Keratinocyte (primary cell): ENCODE measurements around the gene CNTRL. TPM values are rescaled to one million over a fixed set of nuclear protein-coding genes. Genes with fewer than 3 reads are reported as not detected.

Experiments
- DNase-seq: peaks from one replicate; pipeline ENCODE4 v3.0.0-alpha.2; 2011; ENCODE audit warnings: low read depth, missing footprints, low spot score
- FAIRE-seq: peaks from 2 replicates; lab custom pipeline; 2011; peaks lifted over from hg19 to GRCh38; lab: Jason Lieb, UNC
- H2AFZ ChIP-seq: 2 replicates; pipeline ENCODE4 v1.6.0; 2012; ENCODE audit warnings: low read length, control low read depth, inconsistent platforms; ENCODE audit not compliant: control insufficient read depth
- H3K27ac ChIP-seq: 2 replicates; pipeline ENCODE4 v1.5.1; 2011; ENCODE audit warnings: low read length; ENCODE audit not compliant: control insufficient read depth, insufficient read depth
- H3K27me3 ChIP-seq: 3 replicates; pipeline ENCODE4 v1.6.0; 2011; ENCODE audit warnings: low read length; ENCODE audit not compliant: control insufficient read depth, insufficient read depth; ENCODE audit errors: extremely low read depth
- H3K36me3 ChIP-seq, 2 experiments: 2 replicates in 1 of 2; 3 replicates in 1 of 2; pipeline ENCODE4 v1.5.1; 2011; ENCODE audit warnings: low read length in 2 of 2, mild to moderate bottlenecking in 1 of 2; ENCODE audit not compliant: control insufficient read depth in 2 of 2, insufficient read depth in 2 of 2; ENCODE audit errors: extremely low read depth in 1 of 2
- H3K4me1 ChIP-seq: 3 replicates; pipeline ENCODE4 v1.5.1; 2011; ENCODE audit warnings: low read length; ENCODE audit not compliant: control insufficient read depth, insufficient read depth; ENCODE audit errors: extremely low read depth
- H3K4me2 ChIP-seq: 3 replicates; pipeline ENCODE4 v1.6.0; 2011; ENCODE audit warnings: low read depth, low read length; ENCODE audit not compliant: control insufficient read depth, insufficient read depth; ENCODE audit errors: extremely low read depth
- H3K4me3 ChIP-seq, 3 experiments: fragments of 200-600 bp in 1 of 3; sonication (generic) in 1 of 3; 2 replicates in 2 of 3; 3 replicates in 1 of 3; pipeline ENCODE4 v1.5.1; 2011 to 2016; ENCODE audit warnings: low read length in 3 of 3, mild to moderate bottlenecking in 3 of 3, control low read depth in 2 of 3, inconsistent platforms in 1 of 3, low read depth in 1 of 3, mixed read lengths in 1 of 3, mixed run types in 1 of 3, moderate library complexity in 1 of 3; ENCODE audit not compliant: control insufficient read depth in 2 of 3, insufficient read depth in 2 of 3; ENCODE audit errors: extremely low read depth in 1 of 3
- H3K79me2 ChIP-seq: 2 replicates; pipeline ENCODE4 v1.6.0; 2012; ENCODE audit warnings: low read length; ENCODE audit not compliant: control insufficient read depth, insufficient read depth
- H3K9ac ChIP-seq: 3 replicates; pipeline ENCODE4 v1.6.0; 2011; ENCODE audit warnings: low read length; ENCODE audit not compliant: control insufficient read depth, insufficient read depth; ENCODE audit errors: extremely low read depth
- H3K9me1 ChIP-seq: 3 replicates; pipeline ENCODE4 v1.6.0; 2011; ENCODE audit warnings: low read length; ENCODE audit not compliant: control insufficient read depth, insufficient read depth; ENCODE audit errors: extremely low read depth
- H3K9me3 ChIP-seq: 2 replicates; pipeline ENCODE4 v1.5.1; 2012; ENCODE audit warnings: low read depth, low read length; ENCODE audit not compliant: control insufficient read depth
- H4K20me1 ChIP-seq: 3 replicates; pipeline ENCODE4 v1.6.0; 2011; ENCODE audit warnings: low read length; ENCODE audit not compliant: control insufficient read depth, insufficient read depth; ENCODE audit errors: extremely low read depth
- EZH2 ChIP-seq: IDR thresholded peaks from one replicate; pipeline ENCODE4 v1.6.1; 2012; ENCODE audit warnings: inconsistent platforms, mild to moderate bottlenecking, low read length, moderate library complexity
- dilution Hi-C: fragments of 300-500 bp; cut with MboI; formaldehyde crosslinking; loops from one replicate; pipeline ENCODE4 v1.7.0; 2020; ENCODE audit warnings: low sequenced_read_pairs; ENCODE audit not compliant: extremely low pct_ligation_motif_present
- polyA plus RNA-seq, 5 experiments: library from polyadenylated mRNA; depleted of rRNA in 3 of 5; stranded (reverse) in 3 of 5; stranded (forward) in 1 of 5; unstranded in 1 of 5; fragments of >200 nt; gene quantifications; 1 replicate in 1 of 5; 2 replicates in 3 of 5; 3 replicates in 1 of 5; pipeline versions ENCODE4 v1.2.1 to v1.2.3, GENCODE V29; 2011 to 2012; ENCODE audit warnings: missing spikeins in 2 of 5, low read depth in 1 of 5, low replicate concordance in 1 of 5
- TF ChIP-seq, protein P1 (sequence below), 3 experiments: IDR thresholded peaks in 1 of 3; conservative IDR thresholded peaks in 1 of 3; optimal IDR thresholded peaks in 1 of 3; 2 replicates in 2 of 3; 3 replicates in 1 of 3; pipeline versions ENCODE3 to v1.5.1; 2011; ENCODE audit warnings: low read length in 3 of 3, mild to moderate bottlenecking in 3 of 3, moderate library complexity in 2 of 3, control low read depth in 1 of 3, inconsistent platforms in 1 of 3; ENCODE audit not compliant: insufficient read depth in 2 of 3; ENCODE audit errors: extremely low read depth in 1 of 3

The CNTRL gene
- polyA plus RNA-seq, 1 donor (not counting 4 experiments of a cell fraction or from before 2014, with no cell fraction given): 5.3 TPM

DNA sequence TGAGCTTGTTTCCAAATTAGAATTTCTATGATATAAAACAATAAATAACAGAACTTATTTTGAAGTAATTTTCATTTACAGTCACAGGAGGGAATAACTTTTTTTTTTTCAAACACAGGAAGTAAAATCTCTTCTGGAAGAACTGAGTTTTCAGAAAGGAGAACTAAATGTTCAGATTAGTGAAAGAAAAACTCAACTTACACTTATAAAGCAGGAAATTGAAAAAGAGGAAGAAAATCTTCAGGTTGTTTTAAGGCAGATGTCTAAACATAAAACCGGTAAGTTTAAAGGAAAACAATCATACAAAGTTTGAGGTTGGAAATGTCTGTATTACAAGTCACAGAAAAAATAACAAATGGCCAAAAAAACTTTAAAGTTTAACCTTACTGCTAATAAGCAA lies 85.3 kb downstream of the CNTRL start:
- Histone ChIP-seq H3K79me2 (no peaks in the 10 kb centered on the region), H3K4me2 (no peak overlapping the region), H3K27me3 (no peaks in the 10 kb centered on the region), H3K4me1 (peaks cover 16% of the 10 kb centered on the region), H3K9me1 (no peaks in the 10 kb centered on the region), H3K36me3 (peaks cover 5 to 19% of the 10 kb centered on the region in 2 experiments), H2AFZ (no peak overlapping the region), H3K9me3 (no peaks in the 10 kb centered on the region), H3K9ac (no peak overlapping the region), H3K27ac (no peak overlapping the region), H4K20me1 (no peaks in the 10 kb centered on the region), H3K4me3 (no peak overlapping the region)
- no peak for TF ChIP-seq EZH2
- TF ChIP-seq, protein P1, sequence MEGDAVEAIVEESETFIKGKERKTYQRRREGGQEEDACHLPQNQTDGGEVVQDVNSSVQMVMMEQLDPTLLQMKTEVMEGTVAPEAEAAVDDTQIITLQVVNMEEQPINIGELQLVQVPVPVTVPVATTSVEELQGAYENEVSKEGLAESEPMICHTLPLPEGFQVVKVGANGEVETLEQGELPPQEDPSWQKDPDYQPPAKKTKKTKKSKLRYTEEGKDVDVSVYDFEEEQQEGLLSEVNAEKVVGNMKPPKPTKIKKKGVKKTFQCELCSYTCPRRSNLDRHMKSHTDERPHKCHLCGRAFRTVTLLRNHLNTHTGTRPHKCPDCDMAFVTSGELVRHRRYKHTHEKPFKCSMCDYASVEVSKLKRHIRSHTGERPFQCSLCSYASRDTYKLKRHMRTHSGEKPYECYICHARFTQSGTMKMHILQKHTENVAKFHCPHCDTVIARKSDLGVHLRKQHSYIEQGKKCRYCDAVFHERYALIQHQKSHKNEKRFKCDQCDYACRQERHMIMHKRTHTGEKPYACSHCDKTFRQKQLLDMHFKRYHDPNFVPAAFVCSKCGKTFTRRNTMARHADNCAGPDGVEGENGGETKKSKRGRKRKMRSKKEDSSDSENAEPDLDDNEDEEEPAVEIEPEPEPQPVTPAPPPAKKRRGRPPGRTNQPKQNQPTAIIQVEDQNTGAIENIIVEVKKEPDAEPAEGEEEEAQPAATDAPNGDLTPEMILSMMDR (optimal IDR thresholded peaks at IDR 0.05 in 1 of 3, IDR thresholded peaks at IDR 0.05 in 1 of 3, conservative IDR thresholded peaks at IDR 0.05 in 1 of 3; ENCODE audit: extremely low read depth in 1 of 3, insufficient read depth in 2 of 3, low read length in 3 of 3): no peak
- FAIRE-seq (no peak), DNase-seq (no peak)
- dilution Hi-C loops: no loop called here

DNA sequence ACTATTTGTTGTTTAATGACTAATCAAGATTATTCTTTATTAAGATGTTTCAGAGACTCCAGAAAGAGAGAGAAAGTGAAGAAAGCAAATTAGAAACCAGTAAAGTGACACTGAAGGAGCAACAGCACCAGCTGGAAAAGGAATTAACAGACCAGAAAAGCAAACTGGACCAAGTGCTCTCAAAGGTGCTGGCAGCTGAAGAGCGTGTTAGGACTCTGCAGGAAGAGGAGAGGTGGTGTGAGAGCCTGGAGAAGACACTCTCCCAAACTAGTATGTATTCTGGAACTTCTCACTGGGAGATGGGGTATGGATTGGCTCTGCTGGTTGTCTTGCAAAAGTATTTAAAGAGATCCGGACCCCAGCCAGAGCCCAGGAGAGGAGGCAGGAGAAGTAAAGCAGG lies 93.3 kb downstream of the CNTRL start:
- H3K4me2 ChIP-seq: no peak overlapping the region
- peaks cover 4% of the 10 kb centered on the region for H3K4me1 ChIP-seq
- FAIRE-seq: no peak
- DNase-seq: no peak
- no peaks in the 10 kb centered on the region for H3K27me3 ChIP-seq
- no peak overlapping the region for H2AFZ ChIP-seq
- no peaks in the 10 kb centered on the region for H3K9me1 ChIP-seq
- no peak overlapping the region for H3K27ac ChIP-seq
- H3K36me3 ChIP-seq: peaks cover 0 to 24% of the 10 kb centered on the region in 2 experiments
- no peak overlapping the region for H3K4me3 ChIP-seq
- no peaks in the 10 kb centered on the region for H4K20me1 ChIP-seq
- H3K9me3 ChIP-seq: no peaks in the 10 kb centered on the region
- H3K9ac ChIP-seq: no peak overlapping the region
- dilution Hi-C loops: no loop called here
- no peaks in the 10 kb centered on the region for H3K79me2 ChIP-seq
- TF ChIP-seq, protein P1 (optimal IDR thresholded peaks at IDR 0.05 in 1 of 3, IDR thresholded peaks at IDR 0.05 in 1 of 3, conservative IDR thresholded peaks at IDR 0.05 in 1 of 3; ENCODE audit: extremely low read depth in 1 of 3, insufficient read depth in 2 of 3, low read length in 3 of 3): no peak
- TF ChIP-seq EZH2: no peak
